Brain pericyte (primary cell): ENCODE results near the gene STX12.
A peak's percentile ranks its signal among the peaks of the same experiment; 100 is the strongest.
"Not testable (repeated sequence)": the region's sequence is repeated elsewhere in the genome, so short reads cannot be mapped to it uniquely, and the experiment has no call there.

ENCODE experiments used
- DNase-seq: peaks from one replicate; pipeline ENCODE4 v3.0.0-alpha.2; 2012; ENCODE audit warnings: low read depth, low spot score

The STX12 gene

GRCh38 chr1:27830621-27831440 is 57.8 kb downstream of the STX12 start, which contains the start of gene PPP1R8:
Gene PPP1R8, plus strand, starts transcription at chr1:27830782. Its CDS starts 54 bp downstream, at chr1:27830836.
- peak; percentile 89 for DNase-seq

GRCh38 chr1:27831568-27832410 is 58.8 kb downstream of the STX12 start:
- DNase-seq, result no peak

- no peak for DNase-seq
Measured at GRCh38 chr1:27832762-27833161, 59.7 kb downstream of the STX12 start.

- no peak for DNase-seq
Measured at GRCh38 chr1:27833470-27833869, 60.5 kb downstream of the STX12 start.

- DNase-seq, result no peak
Measured at GRCh38 chr1:27835046-27835445, 62.0 kb downstream of the STX12 start.

GRCh38 chr1:27835501-27835900 is 62.5 kb downstream of the STX12 start:
- no peak for DNase-seq

GRCh38 chr1:27849951-27850350 is 76.9 kb downstream of the STX12 start:
- no peak for DNase-seq

- DNase-seq, result no peak
Measured at GRCh38 chr1:27855085-27855484, 82.1 kb downstream of the STX12 start.

GRCh38 chr1:27856561-27857343 is 83.7 kb downstream of the STX12 start:
- no peak for DNase-seq

- DNase-seq, result not testable (repeated sequence)
Measured at GRCh38 chr1:27857552-27857951, 84.5 kb downstream of the STX12 start.

- DNase-seq, result peak; percentile 47
Measured at GRCh38 chr1:27858072-27858948, 85.3 kb downstream of the STX12 start.

- no peak for DNase-seq
Measured at GRCh38 chr1:27858949-27859576, 86.0 kb downstream of the STX12 start.

- DNase-seq, result no peak
Measured at GRCh38 chr1:27861436-27861835, 88.4 kb downstream of the STX12 start.

- no peak for DNase-seq
Measured at GRCh38 chr1:27862004-27862403, 89.0 kb downstream of the STX12 start.

- DNase-seq, result peak; percentile 81
Measured at GRCh38 chr1:27862671-27863537, 89.9 kb downstream of the STX12 start.

- DNase-seq, result no peak
Measured at GRCh38 chr1:27863538-27863915, 90.5 kb downstream of the STX12 start.

GRCh38 chr1:27864264-27864895 is 91.4 kb downstream of the STX12 start:
- no peak for DNase-seq

- no peak for DNase-seq
Measured at GRCh38 chr1:27865821-27866220, 92.8 kb downstream of the STX12 start.

GRCh38 chr1:27868556-27868931 is 95.5 kb downstream of the STX12 start:
- DNase-seq, result no peak
